ENCODE data around the gene GLB1L3.

The GLB1L3 gene

GRCh38 chr11:134312807-134313206 is 36.6 kb downstream of the GLB1L3 start:
- no peak for TF ChIP-seq EZH2phosphoT487 (conservative IDR thresholded peaks at IDR 0.05; ENCODE audit: low read length)
- TF ChIP-seq CTCF (IDR thresholded peaks at IDR 0.05; ENCODE audit: insufficient read depth, low read length, poor library complexity, severe bottlenecking): no peak
- Histone ChIP-seq H3K27ac (ENCODE audit: low read depth, low read length) (no peak overlapping the region), H3K36me3 (ENCODE audit: low read length) (no peaks in the 10 kb centered on the region), H3K9ac (ENCODE audit: low read length) (no peak overlapping the region), H3K9me3 (ENCODE audit: insufficient read depth, low read length) (no peaks in the 10 kb centered on the region), H3K4me3 (ENCODE audit: insufficient read depth, low read length, poor library complexity, severe bottlenecking) (no peak overlapping the region), H3K79me2 (ENCODE audit: insufficient read depth, low read length) (no peaks in the 10 kb centered on the region), H4K20me1 (ENCODE audit: low read depth, low read length) (no peaks in the 10 kb centered on the region), H3F3A (ENCODE audit: insufficient read depth) (no peaks in the 10 kb centered on the region), H2AFZ (ENCODE audit: low read depth, low read length, severe bottlenecking) (no peak overlapping the region), H3K4me2 (ENCODE audit: low read depth, low read length, poor library complexity, severe bottlenecking) (no peak overlapping the region), H3K27me3 (ENCODE audit: low read length) (no peaks in the 10 kb centered on the region), H3K9me2 (replicated peaks; ENCODE audit: insufficient read depth, low read length) (no peaks in the 10 kb centered on the region)

DNA sequence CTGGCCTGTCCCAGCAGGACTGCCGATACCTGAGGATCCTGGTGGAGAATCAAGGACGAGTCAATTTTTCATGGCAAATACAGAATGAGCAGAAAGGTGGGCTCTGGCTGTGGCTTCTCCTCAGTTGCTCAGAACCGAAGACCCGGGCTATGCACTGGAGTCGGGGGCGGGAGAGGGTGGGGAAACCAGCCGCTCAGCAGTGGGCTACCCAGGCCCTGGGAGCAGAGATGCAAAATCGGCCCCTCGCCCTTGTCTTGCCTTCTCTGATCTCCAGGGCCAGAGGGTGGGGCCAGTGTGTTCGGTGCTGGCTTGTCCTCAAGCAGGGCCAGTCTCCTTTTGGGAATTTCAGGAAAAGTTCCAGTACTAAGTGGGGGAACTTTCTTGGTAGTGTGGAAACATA is 37.2 kb downstream of the GLB1L3 start:
- H3K36me3 ChIP-seq (ENCODE audit: low read length): no peaks in the 10 kb centered on the region
- no peaks in the 10 kb centered on the region for H4K20me1 ChIP-seq (ENCODE audit: low read depth, low read length)
- H2AFZ ChIP-seq (ENCODE audit: low read depth, low read length, severe bottlenecking): no peak overlapping the region
- H3K9me2 ChIP-seq (replicated peaks; ENCODE audit: insufficient read depth, low read length): no peaks in the 10 kb centered on the region
- H3K27ac ChIP-seq (ENCODE audit: low read depth, low read length): no peak overlapping the region
- no peak overlapping the region for H3K4me2 ChIP-seq (ENCODE audit: low read depth, low read length, poor library complexity, severe bottlenecking)
- no peak for TF ChIP-seq CTCF (IDR thresholded peaks at IDR 0.05; ENCODE audit: insufficient read depth, low read length, poor library complexity, severe bottlenecking)
- TF ChIP-seq EZH2phosphoT487 (conservative IDR thresholded peaks at IDR 0.05; ENCODE audit: low read length): no peak
- no peaks in the 10 kb centered on the region for H3K79me2 ChIP-seq (ENCODE audit: insufficient read depth, low read length)
- no peaks in the 10 kb centered on the region for H3K9me3 ChIP-seq (ENCODE audit: insufficient read depth, low read length)
- H3K9ac ChIP-seq (ENCODE audit: low read length): no peak overlapping the region
- H3K4me3 ChIP-seq (ENCODE audit: insufficient read depth, low read length, poor library complexity, severe bottlenecking): no peak overlapping the region
- no peaks in the 10 kb centered on the region for H3F3A ChIP-seq (ENCODE audit: insufficient read depth)
- H3K27me3 ChIP-seq (ENCODE audit: low read length): no peaks in the 10 kb centered on the region

GRCh38 chr11:134313821-134314607 is 37.8 kb downstream of the GLB1L3 start:
- Histone ChIP-seq H3K9ac (ENCODE audit: low read length) (no peak overlapping the region), H3K27ac (ENCODE audit: low read depth, low read length) (no peak overlapping the region), H4K20me1 (ENCODE audit: low read depth, low read length) (no peaks in the 10 kb centered on the region), H3F3A (ENCODE audit: insufficient read depth) (no peaks in the 10 kb centered on the region), H3K4me3 (ENCODE audit: insufficient read depth, low read length, poor library complexity, severe bottlenecking) (no peak overlapping the region), H3K9me3 (ENCODE audit: insufficient read depth, low read length) (no peaks in the 10 kb centered on the region), H3K36me3 (ENCODE audit: low read length) (no peaks in the 10 kb centered on the region), H3K9me2 (replicated peaks; ENCODE audit: insufficient read depth, low read length) (no peaks in the 10 kb centered on the region), H3K27me3 (ENCODE audit: low read length) (no peaks in the 10 kb centered on the region), H3K79me2 (ENCODE audit: insufficient read depth, low read length) (no peaks in the 10 kb centered on the region), H2AFZ (ENCODE audit: low read depth, low read length, severe bottlenecking) (no peak overlapping the region), H3K4me2 (ENCODE audit: low read depth, low read length, poor library complexity, severe bottlenecking) (no peak overlapping the region)
- TF ChIP-seq CTCF (IDR thresholded peaks at IDR 0.05; ENCODE audit: insufficient read depth, low read length, poor library complexity, severe bottlenecking) (no peak), EZH2phosphoT487 (conservative IDR thresholded peaks at IDR 0.05; ENCODE audit: low read length) (no peak)
